HepG2 (cell line): ENCODE results near the gene DSTYK. TPM values are rescaled to one million over a fixed set of nuclear protein-coding genes. Genes with fewer than 3 reads are reported as not detected.

Source experiments
- ARNTL ChIP-seq: sonication (generic); formaldehyde crosslinking; IDR thresholded peaks from 2 replicates; pipeline ENCODE4 v1.4.0; 2020; ENCODE audit warnings: mild to moderate bottlenecking, missing genetic modification reagents
- BCL3 ChIP-seq: sonication (generic); formaldehyde crosslinking; IDR thresholded peaks from 2 replicates; pipeline ENCODE4 v1.5.1; 2020; ENCODE audit warnings: mild to moderate bottlenecking, missing genetic modification reagents, moderate library complexity
- CREB1 ChIP-seq, 2 experiments: fragments of 450-650 bp in 1 of 2; IDR thresholded peaks; 2 replicates each; pipeline ENCODE4 v1.6.1; 2016 to 2017; ENCODE audit warnings: control low read depth in 1 of 2, mild to moderate bottlenecking in 1 of 2, missing compliant biosample characterization in 1 of 2, missing genetic modification characterization in 1 of 2
- GATAD1 ChIP-seq: IDR thresholded peaks from 2 replicates; pipeline ENCODE4 v1.6.1; 2016; ENCODE audit warnings: missing genetic modification reagents, missing compliant biosample characterization
- KLF11 ChIP-seq: IDR thresholded peaks from 2 replicates; pipeline ENCODE4 v1.6.1; 2016; ENCODE audit warnings: missing compliant biosample characterization
- KLF15 ChIP-seq: sonication (generic); formaldehyde crosslinking; IDR thresholded peaks from 2 replicates; pipeline ENCODE4 v1.8.1; 2023; ENCODE audit warnings: borderline replicate concordance, mild to moderate bottlenecking, inconsistent platforms, missing genetic modification reagents, mixed read lengths
- MXD1 ChIP-seq: sonication (generic); formaldehyde crosslinking; IDR thresholded peaks from 2 replicates; pipeline ENCODE4 v1.4.0; 2020; ENCODE audit warnings: mild to moderate bottlenecking, missing genetic modification reagents
- MZF1 ChIP-seq: sonication (generic); formaldehyde crosslinking; IDR thresholded peaks from 2 replicates; pipeline ENCODE4 v1.8.1; 2023; ENCODE audit warnings: mild to moderate bottlenecking, missing genetic modification reagents, borderline replicate concordance
- NFKB2 ChIP-seq: sonication (generic); formaldehyde crosslinking; IDR thresholded peaks from 2 replicates; pipeline ENCODE4 v1.4.0; 2020; ENCODE audit warnings: missing genetic modification reagents, borderline replicate concordance
- NR1H2 ChIP-seq: sonication (generic); formaldehyde crosslinking; IDR thresholded peaks from 2 replicates; pipeline ENCODE4 v1.8.1; 2022; ENCODE audit warnings: low read depth, missing genetic modification reagents, borderline replicate concordance
- RORA ChIP-seq: sonication (generic); formaldehyde crosslinking; IDR thresholded peaks from 2 replicates; pipeline ENCODE4 v1.5.0; 2020; ENCODE audit warnings: mild to moderate bottlenecking, missing genetic modification reagents, moderate library complexity
- SKI ChIP-seq: fragments of 450-650 bp; IDR thresholded peaks from one replicate; pipeline ENCODE4 v1.6.1; 2018; ENCODE audit warnings: mild to moderate bottlenecking; ENCODE audit not compliant: partially characterized antibody
- SRSF1 ChIP-seq: fragments of 200-400 bp; formaldehyde crosslinking; optimal IDR thresholded peaks from 2 replicates; pipeline ENCODE3; 2017; ENCODE audit warnings: mild to moderate bottlenecking, low read depth, low read length, moderate library complexity
- TBL1XR1 ChIP-seq: fragments of 150-350 bp; IDR thresholded peaks from 2 replicates; pipeline ENCODE4 v1.6.1; 2014; ENCODE audit warnings: borderline replicate concordance, low read length; ENCODE audit not compliant: partially characterized antibody
- TEF ChIP-seq: sonication (generic); formaldehyde crosslinking; IDR thresholded peaks from 2 replicates; pipeline ENCODE4 v1.5.0; 2020; ENCODE audit warnings: missing genetic modification reagents
- ZKSCAN8 ChIP-seq: IDR thresholded peaks from 2 replicates; pipeline ENCODE4 v1.6.1; 2016; ENCODE audit warnings: borderline replicate concordance, missing genetic modification reagents, missing compliant biosample characterization
- ZNF512B ChIP-seq: sonication (generic); formaldehyde crosslinking; IDR thresholded peaks from 2 replicates; pipeline ENCODE4 v1.5.1; 2020; ENCODE audit warnings: missing genetic modification reagents, mild to moderate bottlenecking, borderline replicate concordance
- polyA plus RNA-seq, 8 experiments: library from polyadenylated mRNA; depleted of rRNA in 3 of 8; stranded (reverse) in 7 of 8; unstranded in 1 of 8; fragments of >200 nt; fragmentation: Illumina TruSeq in 4 of 8; extraction: Trizol in 4 of 8; gene quantifications; 2 replicates each; pipeline versions ENCODE4 v1.2.1 to v1.2.3, GENCODE V29; 2011 to 2016; ENCODE audit warnings: low read depth in 4 of 8, missing spikeins in 1 of 8, mixed read lengths in 1 of 8; ENCODE audit not compliant: insufficient read depth in 1 of 8
- total RNA-seq, 5 experiments: library from RNA; depleted of rRNA; stranded (reverse); fragments of >200 nt; fragmentation: Illumina TruSeq; extraction: Trizol; gene quantifications; 2 replicates each; pipeline ENCODE4 v1.2.3, GENCODE V29; 2016; ENCODE audit warnings: low read depth in 1 of 5
- TF ChIP-seq, protein P1 (sequence below): fragments of 450-650 bp; IDR thresholded peaks from 2 replicates; pipeline ENCODE4 v1.6.1; 2017
- TF ChIP-seq, protein P2 (sequence below): sonication (generic); formaldehyde crosslinking; IDR thresholded peaks from 2 replicates; pipeline ENCODE4 v1.5.1; 2020; ENCODE audit warnings: missing genetic modification reagents, mild to moderate bottlenecking, borderline replicate concordance

Gene DSTYK
- total and polyA plus RNA-seq, 2 of the 13 experiments (the other 11 are each of a cell fraction or from before 2014, with no cell fraction given): 2.6 to 4.8 TPM

- TF ChIP-seq BCL3 (0 out of 2 replicates have a peak, but pooled peaks have one; percentile 28), TEF (CRISPR knock-in tag) (no peak), ARNTL (no peak), GATAD1 (CRISPR knock-in tag) (peak; percentile 99), SKI (peak; percentile 45), MZF1 (CRISPR knock-in tag) (no peak), MXD1 (CRISPR knock-in tag) (no peak), RORA (CRISPR knock-in tag) (no peak), ZKSCAN8 (CRISPR knock-in tag) (peak; percentile 88; the same call in 1 of the 2 replicates), NR1H2 (CRISPR knock-in tag) (no peak), KLF11 (CRISPR knock-in tag) (0 out of 2 replicates have a peak, but pooled peaks have one; percentile 44), ZNF512B (CRISPR knock-in tag) (no peak), SRSF1 (peak; percentile 13), TBL1XR1 (peak; percentile 82), KLF15 (CRISPR knock-in tag) (no peak), CREB1 (IDR thresholded peaks at IDR 0.05) (peak; percentile 70), CREB1 (CRISPR knock-in tag; IDR thresholded peaks at IDR 0.05) (peak; percentile 88), NFKB2 (CRISPR knock-in tag) (peak; percentile 77; the same call in 1 of the 2 replicates)
- TF ChIP-seq, protein P1, sequence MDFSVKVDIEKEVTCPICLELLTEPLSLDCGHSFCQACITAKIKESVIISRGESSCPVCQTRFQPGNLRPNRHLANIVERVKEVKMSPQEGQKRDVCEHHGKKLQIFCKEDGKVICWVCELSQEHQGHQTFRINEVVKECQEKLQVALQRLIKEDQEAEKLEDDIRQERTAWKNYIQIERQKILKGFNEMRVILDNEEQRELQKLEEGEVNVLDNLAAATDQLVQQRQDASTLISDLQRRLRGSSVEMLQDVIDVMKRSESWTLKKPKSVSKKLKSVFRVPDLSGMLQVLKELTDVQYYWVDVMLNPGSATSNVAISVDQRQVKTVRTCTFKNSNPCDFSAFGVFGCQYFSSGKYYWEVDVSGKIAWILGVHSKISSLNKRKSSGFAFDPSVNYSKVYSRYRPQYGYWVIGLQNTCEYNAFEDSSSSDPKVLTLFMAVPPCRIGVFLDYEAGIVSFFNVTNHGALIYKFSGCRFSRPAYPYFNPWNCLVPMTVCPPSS: no peak
- TF ChIP-seq, protein P2, sequence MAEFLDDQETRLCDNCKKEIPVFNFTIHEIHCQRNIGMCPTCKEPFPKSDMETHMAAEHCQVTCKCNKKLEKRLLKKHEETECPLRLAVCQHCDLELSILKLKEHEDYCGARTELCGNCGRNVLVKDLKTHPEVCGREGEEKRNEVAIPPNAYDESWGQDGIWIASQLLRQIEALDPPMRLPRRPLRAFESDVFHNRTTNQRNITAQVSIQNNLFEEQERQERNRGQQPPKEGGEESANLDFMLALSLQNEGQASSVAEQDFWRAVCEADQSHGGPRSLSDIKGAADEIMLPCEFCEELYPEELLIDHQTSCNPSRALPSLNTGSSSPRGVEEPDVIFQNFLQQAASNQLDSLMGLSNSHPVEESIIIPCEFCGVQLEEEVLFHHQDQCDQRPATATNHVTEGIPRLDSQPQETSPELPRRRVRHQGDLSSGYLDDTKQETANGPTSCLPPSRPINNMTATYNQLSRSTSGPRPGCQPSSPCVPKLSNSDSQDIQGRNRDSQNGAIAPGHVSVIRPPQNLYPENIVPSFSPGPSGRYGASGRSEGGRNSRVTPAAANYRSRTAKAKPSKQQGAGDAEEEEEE (CRISPR knock-in tag): no peak
Observed at GRCh38 chr1:205121660-205122488, 89.6 kb downstream of the DSTYK start, which contains the start of gene RBBP5 (continued).
